HepG2 (cell line): Measurements from ENCODE around the gene NOXO1. TPM values are rescaled to one million over a fixed set of nuclear protein-coding genes. Genes with fewer than 3 reads are reported as not detected.

ENCODE experiments used
- ATAC-seq: fragments of 200-7000 bp; cut with Tn5 transposase; 3 replicates; pipeline ENCODE4 v1.9.1; 2020; ENCODE audit warnings: mild to moderate bottlenecking, moderate library complexity
- BruUV-seq: library from RNA; stranded (reverse); fragments of 400-500 nt; replicated peaks from 2 replicates; lab custom pipeline; 2021; lab: Mats Ljungman, UMichigan
- CTCF ChIA-PET: fragments of 300-600 bp; formaldehyde crosslinking; extraction: SDS; loops from one replicate; lab custom pipeline; 2021; ENCODE audit warnings: low total read pairs, inconsistent platforms, low intra/inter-chr PET ratio; lab: Yijun Ruan, JAX
- POLR2A ChIA-PET: fragments of 350-600 bp; sonication (Branson Sonifier 250); formaldehyde crosslinking; loops from one replicate; lab custom pipeline; 2020; ENCODE audit warnings: antibody characterized with exemption, inconsistent platforms; lab: Yijun Ruan, JAX
- DNase-seq: peaks from one replicate; pipeline ENCODE4 v3.0.0-alpha.2; 2015; ENCODE audit warnings: low spot score
- FAIRE-seq: peaks from 3 replicates; lab custom pipeline; 2011; peaks lifted over from hg19 to GRCh38; lab: Jason Lieb, UNC
- H2AFZ ChIP-seq: one replicate; pipeline ENCODE4 v1.6.1; 2011; ENCODE audit warnings: low read length, inconsistent platforms
- H3K27ac ChIP-seq: fragments of 300-600 bp; 3 replicates; pipeline ENCODE4 v1.8.0; 2011; ENCODE audit warnings: mixed run types, mild to moderate bottlenecking, mixed read lengths, low read length, inconsistent platforms; ENCODE audit not compliant: insufficient read depth; ENCODE audit errors: extremely low read length
- H3K27me3 ChIP-seq, 2 experiments: fragments of 200-600 bp in 1 of 2; 2 replicates in 1 of 2; 3 replicates in 1 of 2; pipeline versions ENCODE4 v1.6.0 to v1.8.0; 2011; ENCODE audit warnings: low read length in 2 of 2, mild to moderate bottlenecking in 2 of 2, moderate library complexity in 2 of 2, inconsistent platforms in 1 of 2; ENCODE audit not compliant: insufficient read depth in 2 of 2, control insufficient read depth in 1 of 2
- H3K36me3 ChIP-seq, 2 experiments: fragments of 200-600 bp in 1 of 2; replicated peaks in 1 of 2; 2 replicates in 1 of 2; 3 replicates in 1 of 2; pipeline versions ENCODE4 v1.5.1 to v1.8.0; 2011; ENCODE audit warnings: low read length in 2 of 2, inconsistent platforms in 1 of 2; ENCODE audit not compliant: insufficient read depth in 2 of 2, control insufficient read depth in 1 of 2
- H3K4me1 ChIP-seq: 2 replicates; pipeline ENCODE4 v1.5.1; 2012; ENCODE audit warnings: low read length, inconsistent platforms; ENCODE audit not compliant: insufficient read depth
- H3K4me2 ChIP-seq: 2 replicates; pipeline ENCODE4 v1.6.0; 2011; ENCODE audit warnings: low read depth, low read length, inconsistent platforms
- H3K4me3 ChIP-seq, 3 experiments: fragments of 200-600 bp in 1 of 3; sonication (generic), shearing (Covaris generic) in 1 of 3; replicated peaks in 1 of 3; 2 replicates each; pipeline ENCODE4 v1.5.1; 2011 to 2016; ENCODE audit warnings: low read length in 3 of 3, inconsistent platforms in 2 of 3, low read depth in 2 of 3, mild to moderate bottlenecking in 2 of 3, control low read depth in 1 of 3, mixed read lengths in 1 of 3; ENCODE audit not compliant: insufficient read depth in 1 of 3
- H3K79me2 ChIP-seq: one replicate; pipeline ENCODE4 v1.6.1; 2011; ENCODE audit warnings: low read length, inconsistent platforms; ENCODE audit not compliant: insufficient read depth
- H3K9ac ChIP-seq: 2 replicates; pipeline ENCODE4 v1.6.0; 2011; ENCODE audit warnings: mild to moderate bottlenecking, low read depth, low read length, inconsistent platforms; ENCODE audit not compliant: insufficient read depth
- H3K9me3 ChIP-seq: 2 replicates; pipeline ENCODE4 v1.5.1; 2012; ENCODE audit warnings: mild to moderate bottlenecking, low read length
- H4K20me1 ChIP-seq: 2 replicates; pipeline ENCODE4 v1.6.0; 2011; ENCODE audit warnings: inconsistent platforms, mild to moderate bottlenecking, low read length, moderate library complexity; ENCODE audit not compliant: insufficient read depth
- AGO2 ChIP-seq: fragments of 200-400 bp; formaldehyde crosslinking; optimal IDR thresholded peaks from 2 replicates; pipeline ENCODE3; 2017; ENCODE audit warnings: mild to moderate bottlenecking, low read depth, low read length, moderate library complexity
- BCL3 ChIP-seq: sonication (generic); formaldehyde crosslinking; IDR thresholded peaks from 2 replicates; pipeline ENCODE4 v1.5.1; 2020; ENCODE audit warnings: mild to moderate bottlenecking, missing genetic modification reagents, moderate library complexity
- KDM5B ChIP-seq: sonication (generic); formaldehyde crosslinking; IDR thresholded peaks from 2 replicates; pipeline ENCODE4 v1.4.0; 2020; ENCODE audit warnings: missing genetic modification reagents, mild to moderate bottlenecking, borderline replicate concordance
- MAX ChIP-seq: IDR thresholded peaks from 2 replicates; pipeline ENCODE4 v1.6.1; 2012; ENCODE audit warnings: inconsistent platforms
- NCOR1 ChIP-seq: fragments of 200-600 bp; sonication (generic); IDR thresholded peaks from 2 replicates; pipeline ENCODE4 v1.7.0; 2017; ENCODE audit warnings: antibody characterized with exemption, low read length, borderline replicate concordance
- NFE2L1 ChIP-seq: sonication (generic); formaldehyde crosslinking; IDR thresholded peaks from 2 replicates; pipeline ENCODE4 v1.4.0; 2020; ENCODE audit warnings: missing genetic modification reagents, mild to moderate bottlenecking, borderline replicate concordance
- NFYC ChIP-seq: IDR thresholded peaks from 2 replicates; pipeline ENCODE4 v1.6.1; 2016; ENCODE audit warnings: missing genetic modification reagents, missing compliant biosample characterization
- REXO4 ChIP-seq: sonication (generic); formaldehyde crosslinking; IDR thresholded peaks from 2 replicates; pipeline ENCODE4 v1.8.0; 2022; ENCODE audit warnings: missing genetic modification reagents, mild to moderate bottlenecking, borderline replicate concordance
- SIN3B ChIP-seq: fragments of 150-350 bp; IDR thresholded peaks from 2 replicates; pipeline ENCODE4 v1.6.1; 2014; ENCODE audit warnings: low read length
- TBL1XR1 ChIP-seq: fragments of 150-350 bp; IDR thresholded peaks from 2 replicates; pipeline ENCODE4 v1.6.1; 2014; ENCODE audit warnings: borderline replicate concordance, low read length; ENCODE audit not compliant: partially characterized antibody
- ZBTB4 ChIP-seq: sonication (generic); formaldehyde crosslinking; IDR thresholded peaks from 2 replicates; pipeline ENCODE4 v1.4.0; 2020; ENCODE audit warnings: missing genetic modification reagents, mild to moderate bottlenecking, borderline replicate concordance
- ZMYM3 ChIP-seq: sonication (generic); formaldehyde crosslinking; IDR thresholded peaks from 2 replicates; pipeline ENCODE4 v1.5.1; 2020; ENCODE audit warnings: mild to moderate bottlenecking, missing genetic modification reagents
- ZNF121 ChIP-seq: sonication (generic); formaldehyde crosslinking; IDR thresholded peaks from 2 replicates; pipeline ENCODE4 v1.5.0; 2020; ENCODE audit warnings: mild to moderate bottlenecking, missing genetic modification reagents
- ZNF567 ChIP-seq: sonication (generic); formaldehyde crosslinking; IDR thresholded peaks from 2 replicates; pipeline ENCODE4 v1.8.1; 2023; ENCODE audit warnings: mild to moderate bottlenecking, missing genetic modification reagents, borderline replicate concordance
- ZNF691 ChIP-seq: sonication (generic); formaldehyde crosslinking; IDR thresholded peaks from 2 replicates; pipeline ENCODE4 v1.4.0; 2020; ENCODE audit warnings: missing genetic modification reagents, low read depth, mild to moderate bottlenecking, borderline replicate concordance
- ZNF775 ChIP-seq: sonication (generic); formaldehyde crosslinking; IDR thresholded peaks from 2 replicates; pipeline ENCODE4 v1.4.0; 2020; ENCODE audit warnings: missing genetic modification reagents, mild to moderate bottlenecking, moderate library complexity, borderline replicate concordance
- ZSCAN12 ChIP-seq: sonication (generic); formaldehyde crosslinking; IDR thresholded peaks from 2 replicates; pipeline ENCODE4 v1.9.0; 2021; ENCODE audit warnings: mild to moderate bottlenecking, missing genetic modification reagents
- WGBS: methylation state at CpG from one replicate; pipeline ENCODE4 v1.1.6; 2017; ENCODE audit warnings: low lambda C conversion rate; 5-methylcytosine and 5-hydroxymethylcytosine counted together
- in situ Hi-C: cut with HindIII; loops from 2 replicates; pipeline ENCODE4 v1.10.0; 2017; ENCODE audit warnings: low pct_unique_long_range_greater_than_20kb; ENCODE audit not compliant: extremely low pct_ligation_motif_present
- intact Hi-C: fragments of 100-400 bp; cut with micrococcal nuclease; formaldehyde crosslinking; loops from one replicate; pipeline ENCODE4 v1.10.0; 2022; ENCODE audit not compliant: unreplicated experiment
- polyA plus RNA-seq, 8 experiments: library from polyadenylated mRNA; depleted of rRNA in 3 of 8; stranded (reverse) in 7 of 8; unstranded in 1 of 8; fragments of >200 nt; fragmentation: Illumina TruSeq in 4 of 8; extraction: Trizol in 4 of 8; gene quantifications; 2 replicates each; pipeline versions ENCODE4 v1.2.1 to v1.2.3, GENCODE V29; 2011 to 2016; ENCODE audit warnings: low read depth in 4 of 8, missing spikeins in 1 of 8, mixed read lengths in 1 of 8; ENCODE audit not compliant: insufficient read depth in 1 of 8
- total RNA-seq, 5 experiments: library from RNA; depleted of rRNA; stranded (reverse); fragments of >200 nt; fragmentation: Illumina TruSeq; extraction: Trizol; gene quantifications; 2 replicates each; pipeline ENCODE4 v1.2.3, GENCODE V29; 2016; ENCODE audit warnings: low read depth in 1 of 5

The NOXO1 gene
- total and polyA plus RNA-seq, 2 of the 13 experiments (the other 11 are each of a cell fraction or from before 2014, with no cell fraction given): 0.69 to 1.4 TPM

- no peak for FAIRE-seq
- TF ChIP-seq ZMYM3 (CRISPR knock-in tag): no peak
- no peak for TF ChIP-seq ZNF121 (CRISPR knock-in tag)
- TF ChIP-seq KDM5B (CRISPR knock-in tag): 0 out of 2 replicates have a peak, but pooled peaks have one; percentile 29
- TF ChIP-seq AGO2: peak; percentile 29
- 0 out of 2 replicates have a peak, but pooled peaks have one; percentile 15 for TF ChIP-seq MAX
- TF ChIP-seq NFE2L1 (CRISPR knock-in tag): 0 out of 2 replicates have a peak, but pooled peaks have one; percentile 72
- 0 out of 2 replicates have a peak, but pooled peaks have one; percentile 44 for TF ChIP-seq ZNF567 (CRISPR knock-in tag)
- TF ChIP-seq REXO4 (CRISPR knock-in tag): no peak
- no peak for TF ChIP-seq TBL1XR1
- TF ChIP-seq NFYC (CRISPR knock-in tag): no peak
- no peak for TF ChIP-seq ZSCAN12 (CRISPR knock-in tag)
- 0 out of 2 replicates have a peak, but pooled peaks have one; percentile 17 for TF ChIP-seq ZBTB4 (CRISPR knock-in tag)
- no peak for TF ChIP-seq NCOR1
- 0 out of 2 replicates have a peak, but pooled peaks have one; percentile 38 for TF ChIP-seq BCL3 (CRISPR knock-in tag)
- TF ChIP-seq ZNF775 (CRISPR knock-in tag): no peak
- TF ChIP-seq SIN3B: no peak
- no peak for TF ChIP-seq ZNF691 (CRISPR knock-in tag)
- H4K20me1 ChIP-seq: no peaks in the 10 kb centered on the region
- H3K4me3 ChIP-seq: peak overlapping the region; percentile 81 to 93 (median 84)
- H3K9ac ChIP-seq: peak overlapping the region; percentile 95
- intact Hi-C loops: no loop called here
- in situ Hi-C loops: no loop called here
- H3K9me3 ChIP-seq: no peaks in the 10 kb centered on the region
- peak overlapping the region; percentile 98 for H3K4me2 ChIP-seq
- H3K36me3 ChIP-seq: peaks cover 12 to 15% of the 10 kb centered on the region in 2 experiments; a peak in 4 of 5 replicates
- H3K4me1 ChIP-seq: peaks cover 63% of the 10 kb centered on the region
- no peak for DNase-seq
- H3K27me3 ChIP-seq: peaks cover 0 to 4% of the 10 kb centered on the region in 2 experiments; a peak in 1 of 5 replicates
- ChIA-PET POLR2A (interaction anchor here (0.9 to 6.8 kb wide), 8 partner anchors 8 to 170 kb away, joined by 3 to 62 read pairs (median 9); partner anchors contain the start of genes RPS2, TBL3 and TRAF7), CTCF (no interaction called here)
- H3K79me2 ChIP-seq: peaks cover 13% of the 10 kb centered on the region
- no peak for ATAC-seq
- WGBS: 84% methylated on average over 7 of the region's 14 CpGs
- H3K27ac ChIP-seq: peak overlapping the region; percentile 97
- no peak overlapping the region for H2AFZ ChIP-seq
- BruUV-seq: no TSS peak
Observed at GRCh38 chr16:1985466-1986150, 4.3 kb upstream of the NOXO1 start.
